ENCODE measurements around the gene LDLRAD4. TPM values are rescaled to one million over a fixed set of nuclear protein-coding genes. Genes with fewer than 3 reads are reported as not detected.

LDLRAD4 gene
- total and polyA plus RNA-seq, 2 donors = 46.9 to 80.0 TPM

DNA sequence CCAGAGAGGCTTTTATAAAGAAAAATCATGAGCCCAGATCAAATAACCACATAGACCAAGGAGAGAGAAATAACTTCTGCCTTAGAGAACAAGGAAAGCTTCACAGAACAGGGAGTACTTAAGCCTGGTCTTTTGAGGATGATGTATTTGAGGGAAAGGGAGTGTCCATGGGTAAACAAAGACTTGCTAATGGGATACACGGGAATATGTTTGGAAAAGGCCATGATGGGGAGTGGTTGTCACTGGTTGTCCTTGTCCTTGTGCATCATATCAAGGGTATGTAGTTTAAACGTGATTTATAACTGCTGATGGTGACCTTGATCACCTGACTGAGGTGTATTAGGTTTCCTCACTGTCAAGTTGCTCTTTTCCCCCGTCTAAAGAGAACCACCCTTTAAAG is 337.9 kb downstream of the LDLRAD4 start:
- H3K9me3 ChIP-seq (ENCODE audit: control insufficient read depth in 2 of 2, insufficient read depth in 1 of 2, low read length in 1 of 2) = no peaks in the 10 kb centered on the region

DNA sequence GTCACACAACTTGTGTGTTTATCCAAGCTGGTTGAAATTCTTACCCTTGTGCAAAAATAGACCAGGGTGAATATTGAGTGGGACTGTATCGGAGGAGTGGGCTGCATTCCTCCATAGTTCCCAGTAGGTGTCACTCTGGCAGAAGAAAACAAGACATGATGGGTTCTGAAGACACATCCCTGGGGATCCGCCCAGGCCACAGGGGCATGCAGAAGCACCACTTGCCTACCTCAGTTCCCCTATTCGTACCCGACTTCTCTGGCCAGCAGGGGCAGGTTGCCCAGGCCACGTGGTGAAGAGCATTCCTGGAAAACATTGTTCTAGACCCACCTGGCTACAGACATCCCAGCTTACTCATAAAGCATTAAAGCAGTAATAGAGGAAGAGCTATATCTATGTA is 339.6 kb downstream of the LDLRAD4 start:
- peaks cover 0 to 4% of the 10 kb centered on the region in 2 donors for H3K36me3 ChIP-seq (ENCODE audit: control insufficient read depth in 2 of 2, insufficient read depth in 2 of 2, low read length in 1 of 2)
- WGBS = 17% methylated on average over 5 of the region's 5 CpGs
- peak in 3 of 9 donors; percentile 43 to 67 (median 45) for DNase-seq (ENCODE audit: low read depth in 6 of 9, low spot score in 9 of 9)
- no peak overlapping the region for H3K27ac ChIP-seq (ENCODE audit: low read depth in 1 of 2, low read length in 1 of 2)
- no peaks in the 10 kb centered on the region for H3K9me3 ChIP-seq (ENCODE audit: control insufficient read depth in 2 of 2, insufficient read depth in 1 of 2, low read length in 1 of 2)
- no peak overlapping the region for H3K4me3 ChIP-seq (ENCODE audit: low read length in 2 of 2)
- H3K4me1 ChIP-seq (ENCODE audit: control insufficient read depth in 2 of 2, insufficient read depth in 2 of 2, low read length in 2 of 2) = peaks cover 19 to 40% of the 10 kb centered on the region in 2 donors
- H3K27me3 ChIP-seq (ENCODE audit: control insufficient read depth in 2 of 2, insufficient read depth in 1 of 2, low read length in 1 of 2) = no peaks in the 10 kb centered on the region

More for the DNA sequence above, 337.9 kb downstream of the LDLRAD4 start:
- Histone ChIP-seq H3K36me3 (ENCODE audit: control insufficient read depth in 2 of 2, insufficient read depth in 2 of 2, low read length in 1 of 2) (peaks cover 4 to 8% of the 10 kb centered on the region in 2 donors), H3K27ac (ENCODE audit: low read depth in 1 of 2, low read length in 1 of 2) (no peak overlapping the region), H3K27me3 (ENCODE audit: control insufficient read depth in 2 of 2, insufficient read depth in 1 of 2, low read length in 1 of 2) (no peaks in the 10 kb centered on the region), H3K4me3 (ENCODE audit: low read length in 2 of 2) (no peak overlapping the region), H3K4me1 (ENCODE audit: control insufficient read depth in 2 of 2, insufficient read depth in 2 of 2, low read length in 2 of 2) (peaks cover 5 to 28% of the 10 kb centered on the region in 2 donors)
- WGBS = 92% methylated on average over 3 of the region's 3 CpGs
- no peak for DNase-seq (ENCODE audit: low read depth in 6 of 9, low spot score in 9 of 9)

DNA sequence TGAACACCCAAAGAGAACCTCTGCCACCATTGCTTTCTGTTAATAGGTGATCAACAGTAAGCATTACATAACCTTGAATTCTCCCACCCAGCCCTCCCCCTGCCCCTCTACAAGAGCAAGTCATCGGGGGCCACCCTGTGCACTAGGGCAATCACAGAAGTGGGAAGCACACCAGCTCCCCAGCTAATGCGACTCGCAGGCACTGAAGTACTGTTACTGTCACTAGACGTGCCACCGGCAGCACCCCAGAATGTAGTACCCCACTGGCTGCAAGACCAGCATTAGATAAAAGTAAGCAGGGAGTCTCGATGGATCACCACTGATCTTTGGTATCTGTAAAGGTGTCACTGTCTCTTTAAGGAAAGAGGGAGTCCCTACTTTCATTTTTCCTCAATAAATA is 340.2 kb downstream of the LDLRAD4 start:
- Histone ChIP-seq H3K4me3 (ENCODE audit: low read length in 2 of 2) (no peak overlapping the region), H3K4me1 (ENCODE audit: control insufficient read depth in 2 of 2, insufficient read depth in 2 of 2, low read length in 2 of 2) (peaks cover 26 to 46% of the 10 kb centered on the region in 2 donors), H3K27ac (ENCODE audit: low read depth in 1 of 2, low read length in 1 of 2) (no peak overlapping the region), H3K27me3 (ENCODE audit: control insufficient read depth in 2 of 2, insufficient read depth in 1 of 2, low read length in 1 of 2) (no peaks in the 10 kb centered on the region), H3K9me3 (ENCODE audit: control insufficient read depth in 2 of 2, insufficient read depth in 1 of 2, low read length in 1 of 2) (no peaks in the 10 kb centered on the region), H3K36me3 (ENCODE audit: control insufficient read depth in 2 of 2, insufficient read depth in 2 of 2, low read length in 1 of 2) (peaks cover 0 to under 1% of the 10 kb centered on the region in 2 donors)
- 78% methylated on average over 6 of the region's 6 CpGs for WGBS
- DNase-seq (ENCODE audit: low read depth in 6 of 9, low spot score in 9 of 9) = no peak

DNA sequence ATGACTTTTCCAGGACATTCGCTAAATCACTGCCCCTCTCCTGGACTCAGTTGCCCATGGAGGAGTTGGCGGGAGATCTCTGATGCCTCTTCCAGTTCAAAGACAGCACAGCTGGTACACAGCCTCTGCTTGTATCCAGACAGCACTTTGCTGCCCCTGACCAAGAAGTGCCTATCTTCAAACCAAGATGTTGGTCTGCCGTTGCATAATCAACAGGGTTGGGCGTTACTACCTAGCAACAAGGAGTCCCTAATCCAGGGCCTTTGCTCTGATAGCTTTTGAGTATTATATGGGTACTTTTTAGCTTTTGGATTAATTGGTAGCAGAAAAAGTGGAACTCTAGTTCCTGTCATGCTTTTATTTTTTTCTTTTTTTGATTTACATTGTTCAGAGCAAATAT is 341.2 kb downstream of the LDLRAD4 start:
- DNase-seq (ENCODE audit: low read depth in 6 of 9, low spot score in 9 of 9) = no peak
- no peak overlapping the region for H3K27ac ChIP-seq (ENCODE audit: low read depth in 1 of 2, low read length in 1 of 2)
- no peaks in the 10 kb centered on the region for H3K36me3 ChIP-seq (ENCODE audit: control insufficient read depth in 2 of 2, insufficient read depth in 2 of 2, low read length in 1 of 2)
- no peaks in the 10 kb centered on the region for H3K9me3 ChIP-seq (ENCODE audit: control insufficient read depth in 2 of 2, insufficient read depth in 1 of 2, low read length in 1 of 2)
- H3K4me3 ChIP-seq (ENCODE audit: low read length in 2 of 2) = no peak overlapping the region
- WGBS = 74% methylated on average over 4 of the region's 4 CpGs
- H3K4me1 ChIP-seq (ENCODE audit: control insufficient read depth in 2 of 2, insufficient read depth in 2 of 2, low read length in 2 of 2) = peaks cover 34 to 56% of the 10 kb centered on the region in 2 donors
- H3K27me3 ChIP-seq (ENCODE audit: control insufficient read depth in 2 of 2, insufficient read depth in 1 of 2, low read length in 1 of 2) = no peaks in the 10 kb centered on the region

DNA sequence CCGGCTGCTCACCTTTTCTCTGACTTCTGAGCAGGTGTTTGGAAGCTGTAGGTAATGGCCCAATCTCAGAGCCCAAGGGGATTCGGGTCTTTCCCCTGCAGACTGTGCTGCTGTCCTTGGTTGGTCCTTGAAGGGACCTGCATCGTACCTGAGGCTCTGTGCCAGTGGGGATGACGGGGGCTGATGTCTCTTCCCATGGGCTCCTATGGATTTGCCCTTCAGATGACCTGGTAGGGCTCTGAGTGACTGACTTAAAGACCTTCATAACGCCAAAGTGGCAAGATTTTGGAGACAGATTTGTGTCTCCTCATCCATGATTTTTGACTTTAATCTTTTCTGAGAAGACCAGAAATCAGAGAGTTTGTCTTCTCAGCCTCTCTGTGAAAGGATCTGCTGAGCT is 341.7 kb downstream of the LDLRAD4 start:
- Histone ChIP-seq H3K9me3 (ENCODE audit: control insufficient read depth in 2 of 2, insufficient read depth in 1 of 2, low read length in 1 of 2) (peaks cover 0 to 2% of the 10 kb centered on the region in 2 donors), H3K27me3 (ENCODE audit: control insufficient read depth in 2 of 2, insufficient read depth in 1 of 2, low read length in 1 of 2) (no peaks in the 10 kb centered on the region), H3K27ac (ENCODE audit: low read depth in 1 of 2, low read length in 1 of 2) (no peak overlapping the region), H3K4me3 (ENCODE audit: low read length in 2 of 2) (no peak overlapping the region), H3K36me3 (ENCODE audit: control insufficient read depth in 2 of 2, insufficient read depth in 2 of 2, low read length in 1 of 2) (no peaks in the 10 kb centered on the region), H3K4me1 (ENCODE audit: control insufficient read depth in 2 of 2, insufficient read depth in 2 of 2, low read length in 2 of 2) (peaks cover 35 to 61% of the 10 kb centered on the region in 2 donors)
- 95% methylated on average over 5 of the region's 5 CpGs for WGBS
- no peak for DNase-seq (ENCODE audit: low read depth in 6 of 9, low spot score in 9 of 9)

DNA sequence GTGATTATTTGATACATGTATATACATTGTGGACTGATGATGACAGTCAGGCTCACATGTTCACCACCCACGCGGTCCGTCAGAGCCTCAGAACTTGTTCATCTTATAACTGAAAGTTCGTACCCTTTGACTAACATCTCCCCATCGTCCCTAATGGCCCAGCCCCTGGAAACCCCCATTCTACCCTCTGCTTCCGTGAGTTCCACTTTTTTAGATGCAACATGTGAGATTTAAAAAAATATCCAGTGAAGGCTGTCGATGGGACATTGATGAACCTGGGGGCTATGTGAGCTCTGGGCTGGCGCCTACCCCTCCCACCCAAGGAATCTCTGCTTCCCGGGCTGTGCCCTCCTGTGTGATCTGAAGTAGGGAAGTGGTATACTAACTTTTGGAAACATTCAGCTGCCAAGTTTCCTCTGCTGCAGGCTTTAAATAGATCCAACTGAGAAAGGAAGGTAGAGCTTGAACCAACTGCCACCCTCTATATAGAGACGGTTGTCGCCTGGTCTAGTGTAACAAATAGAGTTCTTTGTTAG is 344.0 kb downstream of the LDLRAD4 start:
- no peaks in the 10 kb centered on the region for H3K27me3 ChIP-seq (ENCODE audit: control insufficient read depth in 2 of 2, insufficient read depth in 1 of 2, low read length in 1 of 2)
- WGBS = 14% methylated on average over 11 of the region's 11 CpGs
- H3K9me3 ChIP-seq (ENCODE audit: control insufficient read depth in 2 of 2, insufficient read depth in 1 of 2, low read length in 1 of 2) = peaks cover 0 to 2% of the 10 kb centered on the region in 2 donors
- H3K27ac ChIP-seq (ENCODE audit: low read depth in 1 of 2, low read length in 1 of 2) = peak overlapping the region; percentile 68 to 75
- peak in 1 of 9 donors; percentile 56 for DNase-seq (ENCODE audit: low read depth in 6 of 9, low spot score in 9 of 9)
- peaks cover 0 to 5% of the 10 kb centered on the region in 2 donors for H3K36me3 ChIP-seq (ENCODE audit: control insufficient read depth in 2 of 2, insufficient read depth in 2 of 2, low read length in 1 of 2)
- H3K4me1 ChIP-seq (ENCODE audit: control insufficient read depth in 2 of 2, insufficient read depth in 2 of 2, low read length in 2 of 2) = peaks cover 43 to 83% of the 10 kb centered on the region in 2 donors
- no peak overlapping the region for H3K4me3 ChIP-seq (ENCODE audit: low read length in 2 of 2)

GRCh38 chr18:13563390-13563805 is 344.8 kb downstream of the LDLRAD4 start:
- Histone ChIP-seq H3K4me1 (ENCODE audit: control insufficient read depth in 2 of 2, insufficient read depth in 2 of 2, low read length in 2 of 2) (peaks cover 38 to 85% of the 10 kb centered on the region in 2 donors), H3K27ac (ENCODE audit: low read depth in 1 of 2, low read length in 1 of 2) (peak overlapping the region in 1 of 2 donors; percentile 68), H3K9me3 (ENCODE audit: control insufficient read depth in 2 of 2, insufficient read depth in 1 of 2, low read length in 1 of 2) (peaks cover 0 to 2% of the 10 kb centered on the region in 2 donors), H3K27me3 (ENCODE audit: control insufficient read depth in 2 of 2, insufficient read depth in 1 of 2, low read length in 1 of 2) (no peaks in the 10 kb centered on the region), H3K4me3 (ENCODE audit: low read length in 2 of 2) (no peak overlapping the region), H3K36me3 (ENCODE audit: control insufficient read depth in 2 of 2, insufficient read depth in 2 of 2, low read length in 1 of 2) (peaks cover 0 to 5% of the 10 kb centered on the region in 2 donors)
- WGBS = 61% methylated on average over 9 of the region's 9 CpGs
- no peak for DNase-seq (ENCODE audit: low read depth in 6 of 9, low spot score in 9 of 9)

DNA sequence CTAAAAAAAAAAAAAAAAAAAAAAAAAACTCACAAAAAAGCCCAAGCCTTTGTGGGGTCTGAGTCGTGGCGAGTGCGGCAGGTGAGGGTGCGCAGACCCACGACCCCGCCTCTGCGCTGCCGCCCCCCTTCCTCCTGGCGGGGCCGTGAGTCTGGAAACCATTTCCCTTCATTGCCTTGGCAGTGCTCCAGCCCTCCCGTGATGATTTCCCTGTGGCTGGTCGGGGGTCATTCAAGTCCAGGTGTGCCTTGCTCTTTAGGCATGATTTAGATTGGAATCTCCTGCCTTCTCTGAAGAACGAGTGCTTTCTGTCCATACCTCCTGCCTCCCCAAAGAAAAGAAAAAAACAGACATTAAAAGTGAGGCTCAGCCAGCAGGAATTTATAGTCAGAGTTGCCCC is 346.0 kb downstream of the LDLRAD4 start:
- Histone ChIP-seq H3K36me3 (ENCODE audit: control insufficient read depth in 2 of 2, insufficient read depth in 2 of 2, low read length in 1 of 2) (peaks cover 0 to 5% of the 10 kb centered on the region in 2 donors), H3K9me3 (ENCODE audit: control insufficient read depth in 2 of 2, insufficient read depth in 1 of 2, low read length in 1 of 2) (peaks cover 0 to 2% of the 10 kb centered on the region in 2 donors), H3K27me3 (ENCODE audit: control insufficient read depth in 2 of 2, insufficient read depth in 1 of 2, low read length in 1 of 2) (no peaks in the 10 kb centered on the region), H3K4me1 (ENCODE audit: control insufficient read depth in 2 of 2, insufficient read depth in 2 of 2, low read length in 2 of 2) (peaks cover 40 to 88% of the 10 kb centered on the region in 2 donors), H3K27ac (ENCODE audit: low read depth in 1 of 2, low read length in 1 of 2) (peak overlapping the region in 1 of 2 donors; percentile 30), H3K4me3 (ENCODE audit: low read length in 2 of 2) (no peak overlapping the region)
- DNase-seq (ENCODE audit: low read depth in 6 of 9, low spot score in 9 of 9) = no peak
- WGBS = 8% methylated on average over 13 of the region's 13 CpGs

DNA sequence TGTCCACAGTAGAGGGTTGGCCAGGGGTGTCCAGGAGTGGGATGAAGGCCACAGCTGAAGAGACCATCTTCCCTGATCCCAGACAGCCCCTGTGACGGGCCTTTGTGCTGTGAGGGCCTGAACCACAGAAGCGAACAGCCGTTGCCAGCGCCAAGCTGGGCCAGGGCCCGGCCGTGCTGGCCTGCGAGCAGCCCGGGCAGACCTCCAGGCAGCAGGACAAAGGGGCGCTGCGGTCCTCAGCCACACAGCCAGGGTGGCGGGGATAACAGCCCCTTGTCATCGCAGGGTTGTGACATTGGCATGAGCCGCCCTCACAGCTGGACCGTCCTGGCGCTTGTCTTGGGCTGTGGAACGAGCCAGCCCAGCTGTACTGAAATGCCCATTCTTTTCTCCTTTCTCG is 346.7 kb downstream of the LDLRAD4 start:
- peaks cover 0 to 2% of the 10 kb centered on the region in 2 donors for H3K9me3 ChIP-seq (ENCODE audit: control insufficient read depth in 2 of 2, insufficient read depth in 1 of 2, low read length in 1 of 2)
- DNase-seq (ENCODE audit: low read depth in 6 of 9, low spot score in 9 of 9) = no peak
- H3K36me3 ChIP-seq (ENCODE audit: control insufficient read depth in 2 of 2, insufficient read depth in 2 of 2, low read length in 1 of 2) = peaks cover 0 to 5% of the 10 kb centered on the region in 2 donors
- H3K4me1 ChIP-seq (ENCODE audit: control insufficient read depth in 2 of 2, insufficient read depth in 2 of 2, low read length in 2 of 2) = peaks cover 40 to 87% of the 10 kb centered on the region in 2 donors
- H3K27ac ChIP-seq (ENCODE audit: low read depth in 1 of 2, low read length in 1 of 2) = no peak overlapping the region
- H3K27me3 ChIP-seq (ENCODE audit: control insufficient read depth in 2 of 2, insufficient read depth in 1 of 2, low read length in 1 of 2) = no peaks in the 10 kb centered on the region
- no peak overlapping the region for H3K4me3 ChIP-seq (ENCODE audit: low read length in 2 of 2)
- 93% methylated on average over 17 of the region's 17 CpGs for WGBS
